Measurements from ENCODE around the gene CDA. TPM values are rescaled to one million over a fixed set of nuclear protein-coding genes. Genes with fewer than 3 reads are reported as not detected.

CDA gene
- total and polyA plus RNA-seq, 2 experiments from 2014 or later, result 2.5 to 13.6 TPM

DNA sequence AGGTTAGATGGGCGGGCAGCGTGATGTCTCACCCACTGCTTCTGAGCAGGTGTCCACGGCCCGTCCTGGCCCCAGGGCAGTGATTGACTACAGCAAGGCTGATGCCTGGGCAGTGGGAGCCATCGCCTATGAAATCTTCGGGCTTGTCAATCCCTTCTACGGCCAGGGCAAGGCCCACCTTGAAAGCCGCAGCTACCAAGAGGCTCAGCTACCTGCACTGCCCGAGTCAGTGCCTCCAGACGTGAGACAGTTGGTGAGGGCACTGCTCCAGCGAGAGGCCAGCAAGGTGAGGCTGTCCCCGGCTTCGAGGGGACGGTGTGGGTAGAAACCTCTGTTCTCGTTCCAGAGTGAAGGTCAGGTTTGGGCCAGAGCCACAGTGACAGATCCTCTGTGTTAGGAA is 60.0 kb downstream of the CDA start:
- Histone ChIP-seq H3K4me2 (no peak overlapping the region), H3K4me3 (no peak overlapping the region), H3K27ac (ENCODE audit: low read depth) (no peak overlapping the region), H3K9me2 (ENCODE audit: insufficient read depth) (no peaks in the 10 kb centered on the region), H3K79me2 (replicated peaks; ENCODE audit: insufficient read depth) (no peaks in the 10 kb centered on the region), H3K36me3 (ENCODE audit: insufficient read depth) (peaks cover 30% of the 10 kb centered on the region; the same call in 1 of the 2 replicates), H3K27me3 (ENCODE audit: insufficient read depth) (no peaks in the 10 kb centered on the region), H4K20me1 (replicated peaks; ENCODE audit: insufficient read depth) (peaks cover 8% of the 10 kb centered on the region; the same call in 1 of the 2 replicates), H3F3A (replicated peaks; ENCODE audit: low read depth) (peaks cover 7% of the 10 kb centered on the region; the same call in 1 of the 2 replicates), H3K4me1 (ENCODE audit: insufficient read depth) (no peaks in the 10 kb centered on the region), H2AFZ (no peak overlapping the region)
- no peak overlapping the region for H3K4me3 Mint-ChIP-seq
- no peaks in the 10 kb centered on the region for H3K4me1 Mint-ChIP-seq
- H3K9me3 Mint-ChIP-seq, result no peaks in the 10 kb centered on the region
- no peak overlapping the region for H3K27ac Mint-ChIP-seq
- no peak for TF ChIP-seq STAT1 (IDR thresholded peaks at IDR 0.05; ENCODE audit: unreplicated experiment)
- no peak for TF ChIP-seq NANOG (IDR thresholded peaks at IDR 0.05; ENCODE audit: borderline replicate concordance)
- no peak for TF ChIP-seq REST (IDR thresholded peaks at IDR 0.05; ENCODE audit: unreplicated experiment)
- TF ChIP-seq, protein P1, sequence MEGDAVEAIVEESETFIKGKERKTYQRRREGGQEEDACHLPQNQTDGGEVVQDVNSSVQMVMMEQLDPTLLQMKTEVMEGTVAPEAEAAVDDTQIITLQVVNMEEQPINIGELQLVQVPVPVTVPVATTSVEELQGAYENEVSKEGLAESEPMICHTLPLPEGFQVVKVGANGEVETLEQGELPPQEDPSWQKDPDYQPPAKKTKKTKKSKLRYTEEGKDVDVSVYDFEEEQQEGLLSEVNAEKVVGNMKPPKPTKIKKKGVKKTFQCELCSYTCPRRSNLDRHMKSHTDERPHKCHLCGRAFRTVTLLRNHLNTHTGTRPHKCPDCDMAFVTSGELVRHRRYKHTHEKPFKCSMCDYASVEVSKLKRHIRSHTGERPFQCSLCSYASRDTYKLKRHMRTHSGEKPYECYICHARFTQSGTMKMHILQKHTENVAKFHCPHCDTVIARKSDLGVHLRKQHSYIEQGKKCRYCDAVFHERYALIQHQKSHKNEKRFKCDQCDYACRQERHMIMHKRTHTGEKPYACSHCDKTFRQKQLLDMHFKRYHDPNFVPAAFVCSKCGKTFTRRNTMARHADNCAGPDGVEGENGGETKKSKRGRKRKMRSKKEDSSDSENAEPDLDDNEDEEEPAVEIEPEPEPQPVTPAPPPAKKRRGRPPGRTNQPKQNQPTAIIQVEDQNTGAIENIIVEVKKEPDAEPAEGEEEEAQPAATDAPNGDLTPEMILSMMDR (conservative IDR thresholded peaks at IDR 0.05; ENCODE audit: low read depth in 2 of 2), result no peak
- no peak for TF ChIP-seq EZH2phosphoT487 (IDR thresholded peaks at IDR 0.05; ENCODE audit: unreplicated experiment)
- no peak for TF ChIP-seq EZH2 (IDR thresholded peaks at IDR 0.05; ENCODE audit: low read depth, unreplicated experiment)
- no peak for TF ChIP-seq JUNB (IDR thresholded peaks at IDR 0.05; ENCODE audit: unreplicated experiment)
- TF ChIP-seq POLR2AphosphoS5 (IDR thresholded peaks at IDR 0.05; ENCODE audit: low read depth), result no peak
- TF ChIP-seq CREB1 (CRISPR knock-in tag; IDR thresholded peaks at IDR 0.05; ENCODE audit: low read depth), result no peak
- no peak for TF ChIP-seq ZNF462 (CRISPR knock-in tag; IDR thresholded peaks at IDR 0.05)
- no peak for TF ChIP-seq ETS1 (IDR thresholded peaks at IDR 0.05)
- no peak for TF ChIP-seq ZNF331 (CRISPR knock-in tag; IDR thresholded peaks at IDR 0.05; ENCODE audit: low read depth)
- TF ChIP-seq ZNF114 (CRISPR knock-in tag; IDR thresholded peaks at IDR 0.05), result no peak
- ATAC-seq, result no peak
- no peak for DNase-seq (ENCODE audit: low spot score)
- H3K27me3 Mint-ChIP-seq (ENCODE audit: insufficient read depth, low read depth, poor library complexity), result no peaks in the 10 kb centered on the region
- peaks cover 48% of the 10 kb centered on the region for H3K36me3 Mint-ChIP-seq (ENCODE audit: low read depth)

All from GM23338 (cell line).